Peyer's patch (tissue), 4 donors: ENCODE data around the gene HNRNPM. TPM values are rescaled to one million over a fixed set of nuclear protein-coding genes. Genes with fewer than 3 reads are reported as not detected.

Experiments used
- DNase-seq, 3 donors: peaks; one replicate each; pipeline ENCODE4 v3.0.0-alpha.2; 2017 to 2019
- H3K27ac ChIP-seq, 4 donors: fragments of 200-600 bp; sonication (generic); one replicate each; pipeline ENCODE4 v1.5.1; 2016 to 2019
- H3K27me3 ChIP-seq, 2 donors: fragments of 200-600 bp; sonication (generic); one replicate each; pipeline ENCODE4 v1.5.1; 2019
- H3K36me3 ChIP-seq, 3 donors: fragments of 200-600 bp; sonication (generic); one replicate each; pipeline ENCODE4 v1.5.1; 2016 to 2019
- H3K4me1 ChIP-seq, 4 donors: fragments of 200-600 bp; sonication (generic); one replicate each; pipeline ENCODE4 v1.5.1; 2016 to 2019
- H3K4me3 ChIP-seq, 4 donors: fragments of 200-600 bp; sonication (generic); 1 replicate in 3 of 4; 2 replicates in 1 of 4; pipeline ENCODE4 v1.5.1; 2016 to 2019; ENCODE audit warnings: mild to moderate bottlenecking in 1 of 4
- H3K9me3 ChIP-seq, 4 donors: fragments of 200-600 bp; sonication (generic); one replicate each; pipeline ENCODE4 v1.5.1; 2016 to 2019; ENCODE audit warnings: mild to moderate bottlenecking in 1 of 4
- POLR2A ChIP-seq, 2 donors: fragments of 450-650 bp; IDR thresholded peaks; one replicate each; pipeline ENCODE4 v1.5.1; 2017; ENCODE audit warnings: antibody characterized with exemption in 2 of 2, mild to moderate bottlenecking in 2 of 2, moderate library complexity in 2 of 2
- total RNA-seq, 4 donors: library from RNA; depleted of rRNA; stranded (reverse); fragments of >200 nt; gene quantifications; one replicate each; pipeline ENCODE4 v1.1.0, GENCODE V29; 2016
- TF ChIP-seq, protein P1 (sequence below), 6 experiments: fragments of 450-650 bp in 4 of 6; fragments of 200-600 bp in 2 of 6; sonication (generic) in 1 of 6; IDR thresholded peaks; one replicate each; pipeline ENCODE4 v1.5.1; 2017 to 2019; ENCODE audit warnings: antibody characterized with exemption in 6 of 6, mild to moderate bottlenecking in 3 of 6, moderate library complexity in 1 of 6

HNRNPM gene
- total RNA-seq, 4 donors from 2014 or later, result 108 to 128 (median 116) TPM

GRCh38 chr19:8397746-8398310 is 46.9 kb upstream of the HNRNPM start:
- peaks cover 0 to 45% (median 2%) of the 10 kb centered on the region in 4 donors for H3K4me1 ChIP-seq
- TF ChIP-seq POLR2A (IDR thresholded peaks at IDR 0.05), result no peak
- TF ChIP-seq, protein P1, sequence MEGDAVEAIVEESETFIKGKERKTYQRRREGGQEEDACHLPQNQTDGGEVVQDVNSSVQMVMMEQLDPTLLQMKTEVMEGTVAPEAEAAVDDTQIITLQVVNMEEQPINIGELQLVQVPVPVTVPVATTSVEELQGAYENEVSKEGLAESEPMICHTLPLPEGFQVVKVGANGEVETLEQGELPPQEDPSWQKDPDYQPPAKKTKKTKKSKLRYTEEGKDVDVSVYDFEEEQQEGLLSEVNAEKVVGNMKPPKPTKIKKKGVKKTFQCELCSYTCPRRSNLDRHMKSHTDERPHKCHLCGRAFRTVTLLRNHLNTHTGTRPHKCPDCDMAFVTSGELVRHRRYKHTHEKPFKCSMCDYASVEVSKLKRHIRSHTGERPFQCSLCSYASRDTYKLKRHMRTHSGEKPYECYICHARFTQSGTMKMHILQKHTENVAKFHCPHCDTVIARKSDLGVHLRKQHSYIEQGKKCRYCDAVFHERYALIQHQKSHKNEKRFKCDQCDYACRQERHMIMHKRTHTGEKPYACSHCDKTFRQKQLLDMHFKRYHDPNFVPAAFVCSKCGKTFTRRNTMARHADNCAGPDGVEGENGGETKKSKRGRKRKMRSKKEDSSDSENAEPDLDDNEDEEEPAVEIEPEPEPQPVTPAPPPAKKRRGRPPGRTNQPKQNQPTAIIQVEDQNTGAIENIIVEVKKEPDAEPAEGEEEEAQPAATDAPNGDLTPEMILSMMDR (IDR thresholded peaks at IDR 0.05), result no peak
- H3K4me3 ChIP-seq, result no peak overlapping the region
- H3K9me3 ChIP-seq, result no peaks in the 10 kb centered on the region
- H3K36me3 ChIP-seq, result peaks cover 0 to 30% (median 0%) of the 10 kb centered on the region in 3 donors
- peak in 1 of 3 donors; percentile 36 for DNase-seq
- H3K27me3 ChIP-seq, result no peaks in the 10 kb centered on the region
- H3K27ac ChIP-seq, result no peak overlapping the region

DNA sequence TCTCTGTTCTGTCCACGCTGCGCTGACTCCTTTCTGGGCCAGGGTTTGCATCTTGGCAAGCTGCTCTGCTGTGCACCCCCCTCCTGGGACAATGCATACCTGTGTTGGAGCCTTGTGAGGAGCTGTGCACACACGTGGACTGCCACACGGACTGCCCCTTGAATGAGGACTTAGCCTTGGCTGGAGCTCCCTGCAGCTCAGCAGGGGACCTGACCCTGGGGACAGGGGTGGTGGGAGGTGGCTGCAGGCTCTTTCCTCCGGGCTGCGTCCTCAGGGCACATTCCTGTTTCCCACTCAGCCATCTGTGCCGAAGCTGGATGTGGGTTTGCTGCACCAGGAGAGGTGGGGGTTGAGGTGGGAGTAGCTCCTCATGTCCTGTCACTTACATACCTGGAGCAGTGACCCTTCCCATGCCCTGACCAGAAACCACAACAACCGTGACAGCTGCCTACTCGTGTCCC is 46.4 kb upstream of the HNRNPM start:
- peaks cover 0 to 35% (median 0%) of the 10 kb centered on the region in 3 donors for H3K36me3 ChIP-seq
- DNase-seq, result no peak
- no peak overlapping the region for H3K4me3 ChIP-seq
- TF ChIP-seq, protein P1 (IDR thresholded peaks at IDR 0.05), result no peak
- no peak for TF ChIP-seq POLR2A (IDR thresholded peaks at IDR 0.05)
- no peak overlapping the region for H3K27ac ChIP-seq
- peaks cover 0 to 40% (median 2%) of the 10 kb centered on the region in 4 donors for H3K4me1 ChIP-seq
- no peaks in the 10 kb centered on the region for H3K9me3 ChIP-seq
- H3K27me3 ChIP-seq, result no peaks in the 10 kb centered on the region

GRCh38 chr19:8399681-8400188 is 45.0 kb upstream of the HNRNPM start:
- Histone ChIP-seq H3K27ac (no peak overlapping the region), H3K9me3 (no peaks in the 10 kb centered on the region), H3K4me1 (peaks cover 0 to 26% (median 2%) of the 10 kb centered on the region in 4 donors), H3K4me3 (no peak overlapping the region), H3K27me3 (no peaks in the 10 kb centered on the region), H3K36me3 (peaks cover 0 to 48% (median 0%) of the 10 kb centered on the region in 3 donors)
- DNase-seq, result no peak
- TF ChIP-seq, protein P1 (IDR thresholded peaks at IDR 0.05), result no peak
- no peak for TF ChIP-seq POLR2A (IDR thresholded peaks at IDR 0.05)

DNA sequence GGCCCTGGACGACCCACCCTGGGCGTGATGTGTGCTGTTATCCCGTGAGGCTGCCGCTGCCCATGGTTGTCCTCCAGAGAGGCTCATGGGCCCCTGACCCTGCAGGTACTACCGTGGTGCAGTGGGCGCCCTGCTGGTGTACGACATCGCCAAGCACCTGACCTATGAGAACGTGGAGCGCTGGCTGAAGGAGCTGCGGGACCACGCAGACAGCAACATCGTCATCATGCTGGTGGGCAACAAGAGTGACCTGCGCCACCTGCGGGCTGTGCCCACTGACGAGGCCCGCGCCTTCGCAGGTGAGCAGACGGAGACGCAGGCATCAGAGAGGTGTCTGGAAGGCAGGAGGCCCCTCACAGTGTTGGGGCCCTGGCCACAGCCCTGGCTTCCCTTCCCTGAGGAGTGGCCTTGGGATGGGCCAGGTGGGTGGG is 42.8 kb upstream of the HNRNPM start:
- Histone ChIP-seq H3K36me3 (peaks cover 0 to 54% (median 0%) of the 10 kb centered on the region in 3 donors), H3K4me1 (peaks cover 0 to 13% (median 0%) of the 10 kb centered on the region in 4 donors), H3K4me3 (no peak overlapping the region), H3K9me3 (no peaks in the 10 kb centered on the region), H3K27me3 (no peaks in the 10 kb centered on the region), H3K27ac (no peak overlapping the region)
- no peak for DNase-seq
- TF ChIP-seq, protein P1 (IDR thresholded peaks at IDR 0.05), result no peak
- TF ChIP-seq POLR2A (IDR thresholded peaks at IDR 0.05), result no peak

- Histone ChIP-seq H3K4me1 (peaks cover 0 to under 1% (median 0%) of the 10 kb centered on the region in 4 donors), H3K27ac (peak overlapping the region in 1 of 4 donors; percentile 56), H3K9me3 (no peaks in the 10 kb centered on the region), H3K27me3 (no peaks in the 10 kb centered on the region), H3K4me3 (peak overlapping the region in 1 of 4 donors; percentile 19), H3K36me3 (peaks cover 0 to 54% (median 0%) of the 10 kb centered on the region in 3 donors)
- DNase-seq, result no peak
- TF ChIP-seq, protein P1 (IDR thresholded peaks at IDR 0.05), result no peak
- TF ChIP-seq POLR2A (IDR thresholded peaks at IDR 0.05), result no peak
Measured at GRCh38 chr19:8403098-8403819, 41.5 kb upstream of the HNRNPM start.
